Measurements from ENCODE around the gene AHI1. TPM values are rescaled to one million over a fixed set of nuclear protein-coding genes. Genes with fewer than 3 reads are reported as not detected.

AHI1 gene
- total and polyA plus RNA-seq, 2 of the 13 experiments (the other 11 are each of a cell fraction or from before 2014, with no cell fraction given), result 7.2 to 18.6 TPM

GRCh38 chr6:135534773-135535380 is 37.3 kb upstream of the AHI1 start:
- Histone ChIP-seq H3K4me3 (replicated peaks in 1 of 3; ENCODE audit: insufficient read depth in 1 of 3, low read depth in 2 of 3, low read length in 3 of 3) (no peak overlapping the region), H3K4me2 (ENCODE audit: low read depth, low read length) (no peak overlapping the region), H3K36me3 (replicated peaks in 1 of 2; ENCODE audit: control insufficient read depth in 1 of 2, insufficient read depth in 2 of 2, low read length in 2 of 2) (no peaks in the 10 kb centered on the region), H3K9me3 (ENCODE audit: low read length) (no peaks in the 10 kb centered on the region), H3K79me2 (ENCODE audit: insufficient read depth, low read length) (no peaks in the 10 kb centered on the region), H3K4me1 (ENCODE audit: insufficient read depth, low read length) (no peaks in the 10 kb centered on the region), H3K27ac (ENCODE audit: extremely low read length, insufficient read depth, low read length) (no peak overlapping the region), H2AFZ (ENCODE audit: low read length) (no peak overlapping the region), H4K20me1 (ENCODE audit: insufficient read depth, low read length) (no peaks in the 10 kb centered on the region), H3K9ac (ENCODE audit: insufficient read depth, low read depth, low read length) (no peak overlapping the region), H3K27me3 (ENCODE audit: control insufficient read depth in 1 of 2, insufficient read depth in 2 of 2, low read length in 2 of 2) (no peaks in the 10 kb centered on the region; a peak in 1 of 5 replicates)
- FAIRE-seq (no peak), ATAC-seq (no peak), DNase-seq (ENCODE audit: low spot score) (no peak)
- intact Hi-C loops (cut with micrococcal nuclease; ENCODE audit: unreplicated experiment) (no loop called here), in situ Hi-C loops (cut with HindIII; ENCODE audit: extremely low pct_ligation_motif_present, low pct_unique_long_range_greater_than_20kb) (loop anchor here (5.0 to 25.0 kb wide), 4 partner anchors 220 to 777 kb away; no protein-coding TSS in a partner anchor)
- TF ChIP-seq CBX2 (IDR thresholded peaks at IDR 0.05; ENCODE audit: low read depth, low read length) (no peak), CBX2 (CRISPR knock-in tag; IDR thresholded peaks at IDR 0.05; ENCODE audit: low read depth) (no peak), POLR2A (IDR thresholded peaks at IDR 0.05; ENCODE audit: insufficient read depth in 1 of 2, low read depth in 2 of 2, low read length in 2 of 2) (no peak), ZFYVE20 (CRISPR knock-in tag; IDR thresholded peaks at IDR 0.05; ENCODE audit: borderline replicate concordance, low read depth) (no peak), KDM1A (CRISPR knock-in tag; IDR thresholded peaks at IDR 0.05) (no peak), ZNF782 (CRISPR knock-in tag; IDR thresholded peaks at IDR 0.05; ENCODE audit: borderline replicate concordance) (no peak), ZNF576 (CRISPR knock-in tag; IDR thresholded peaks at IDR 0.05) (no peak), ZNF331 (CRISPR knock-in tag; IDR thresholded peaks at IDR 0.05) (no peak), ZBTB42 (CRISPR knock-in tag; IDR thresholded peaks at IDR 0.05) (no peak), PAX8 (CRISPR knock-in tag; IDR thresholded peaks at IDR 0.05; ENCODE audit: borderline replicate concordance) (no peak), RFXAP (CRISPR knock-in tag; IDR thresholded peaks at IDR 0.05; ENCODE audit: borderline replicate concordance) (no peak)
- TF ChIP-seq, protein P1, sequence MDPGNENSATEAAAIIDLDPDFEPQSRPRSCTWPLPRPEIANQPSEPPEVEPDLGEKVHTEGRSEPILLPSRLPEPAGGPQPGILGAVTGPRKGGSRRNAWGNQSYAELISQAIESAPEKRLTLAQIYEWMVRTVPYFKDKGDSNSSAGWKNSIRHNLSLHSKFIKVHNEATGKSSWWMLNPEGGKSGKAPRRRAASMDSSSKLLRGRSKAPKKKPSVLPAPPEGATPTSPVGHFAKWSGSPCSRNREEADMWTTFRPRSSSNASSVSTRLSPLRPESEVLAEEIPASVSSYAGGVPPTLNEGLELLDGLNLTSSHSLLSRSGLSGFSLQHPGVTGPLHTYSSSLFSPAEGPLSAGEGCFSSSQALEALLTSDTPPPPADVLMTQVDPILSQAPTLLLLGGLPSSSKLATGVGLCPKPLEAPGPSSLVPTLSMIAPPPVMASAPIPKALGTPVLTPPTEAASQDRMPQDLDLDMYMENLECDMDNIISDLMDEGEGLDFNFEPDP (CRISPR knock-in tag; conservative IDR thresholded peaks at IDR 0.05), result no peak
- ChIA-PET POLR2A (interaction anchor here (1.2 kb wide), 1 partner anchor 755 kb away, joined by 5 read pairs; the partner anchor contains the start of gene BCLAF1), CTCF (ENCODE audit: low intra/inter-chr PET ratio, low total read pairs) (interaction anchor here (1.3 to 2.8 kb wide), 3 partner anchors 83 to 782 kb away, joined by 6 to 16 read pairs (median 6); no protein-coding TSS in a partner anchor)
- BruUV-seq (replicated peaks), result no TSS peak
- WGBS (ENCODE audit: low lambda C conversion rate), result 7% methylated on average over 3 of the region's 3 CpGs
